Panc1 (cell line): ENCODE measurements around the gene TMEM217. TPM values are rescaled to one million over a fixed set of nuclear protein-coding genes. Genes with fewer than 3 reads are reported as not detected.

Experiments
- ATAC-seq: fragments of 200-7000 bp; cut with Tn5 transposase; 2 replicates; pipeline ENCODE4 v1.9.1; 2020; ENCODE audit warnings: mild to moderate bottlenecking, moderate library complexity
- BruUV-seq: library from RNA; stranded (reverse); fragments of 400-500 nt; replicated peaks from 2 replicates; lab custom pipeline; 2021; lab: Mats Ljungman, UMichigan
- CTCF ChIA-PET: fragments of 300-600 bp; sonication (Branson Sonifier 250); formaldehyde crosslinking; loops from one replicate; lab custom pipeline; 2022; ENCODE audit warnings: antibody characterized with exemption; lab: Charles Lee
- POLR2A ChIA-PET: fragments of 300-600 bp; sonication (Branson Sonifier 250); formaldehyde crosslinking; loops from one replicate; lab custom pipeline; 2022; ENCODE audit warnings: antibody characterized with exemption; lab: Charles Lee
- DNase-seq: peaks from one replicate; pipeline ENCODE4 v3.0.0-alpha.2; 2010; ENCODE audit warnings: low read depth, low spot score
- H3K27ac ChIP-seq: 2 replicates; pipeline ENCODE4 v1.5.1; 2011; ENCODE audit warnings: mild to moderate bottlenecking, low read length, inconsistent platforms
- H3K27me3 ChIP-seq: fragments of 200-500 bp; sonication (Bioruptor generic); 2 replicates; pipeline ENCODE4 v1.6.0; 2014; ENCODE audit warnings: low read length, inconsistent platforms; ENCODE audit not compliant: control insufficient read depth, insufficient read depth
- H3K36me3 ChIP-seq: fragments of 200-500 bp; sonication (Bioruptor generic); 2 replicates; pipeline ENCODE4 v1.5.1; 2014; ENCODE audit warnings: inconsistent platforms, mild to moderate bottlenecking, low read length, moderate library complexity; ENCODE audit not compliant: control insufficient read depth, insufficient read depth
- H3K4me1 ChIP-seq: 2 replicates; pipeline ENCODE4 v1.5.1; 2011; ENCODE audit warnings: inconsistent platforms, mild to moderate bottlenecking, low read length, moderate library complexity; ENCODE audit not compliant: control insufficient read depth, insufficient read depth
- H3K4me3 ChIP-seq, 2 experiments: 2 replicates each; pipeline ENCODE4 v1.5.1; 2011 to 2012; ENCODE audit warnings: low read depth in 2 of 2, low read length in 2 of 2, mild to moderate bottlenecking in 2 of 2, inconsistent platforms in 1 of 2, moderate library complexity in 1 of 2
- H3K9me3 ChIP-seq: fragments of 200-500 bp; sonication (Bioruptor generic); 2 replicates; pipeline ENCODE4 v1.5.1; 2014; ENCODE audit warnings: low read depth, mild to moderate bottlenecking, inconsistent platforms, low read length, moderate library complexity; ENCODE audit not compliant: control insufficient read depth, insufficient read depth
- POLR2AphosphoS5 ChIP-seq: IDR thresholded peaks from 2 replicates; pipeline ENCODE4 v1.6.1; 2012; ENCODE audit warnings: mild to moderate bottlenecking, low read depth, low read length, moderate library complexity
- SIN3A ChIP-seq: IDR thresholded peaks from 2 replicates; pipeline ENCODE4 v1.6.1; 2012; ENCODE audit warnings: low read depth, mild to moderate bottlenecking, low read length, moderate library complexity, borderline replicate concordance; ENCODE audit not compliant: insufficient read depth
- TCF7L2 ChIP-seq: IDR thresholded peaks from 2 replicates; pipeline ENCODE4 v1.6.1; 2011; ENCODE audit warnings: mild to moderate bottlenecking, low read depth, low read length, inconsistent platforms
- in situ Hi-C: cut with HindIII; loops from 2 replicates; pipeline ENCODE4 v1.10.0; 2016; ENCODE audit warnings: low sequenced_read_pairs, low pct_unique_long_range_greater_than_20kb
- intact Hi-C: fragments of 100-400 bp; cut with micrococcal nuclease; formaldehyde crosslinking; loops from one replicate; pipeline ENCODE4 v1.10.0; 2022; ENCODE audit not compliant: unreplicated experiment
- total RNA-seq: library from RNA; stranded (reverse); gene quantifications from one replicate; pipeline ENCODE4 v1.2.1, GENCODE V29; 2021; ENCODE audit not compliant: unreplicated experiment
- TF ChIP-seq, protein P1 (sequence below): fragments of 450-650 bp; IDR thresholded peaks from 2 replicates; pipeline ENCODE4 v1.5.1; 2017; ENCODE audit warnings: mild to moderate bottlenecking
- TF ChIP-seq, protein P2 (sequence below), 2 experiments: IDR thresholded peaks; 2 replicates each; pipeline ENCODE4 v1.6.1; 2011 to 2012; ENCODE audit warnings: low read depth in 2 of 2, control low read depth in 1 of 2, low read length in 1 of 2, mild to moderate bottlenecking in 1 of 2, moderate library complexity in 1 of 2; ENCODE audit not compliant: insufficient read depth in 1 of 2

Gene TMEM217
- total RNA-seq, 1 experiment from 2014 or later, result 4.0 TPM

DNA sequence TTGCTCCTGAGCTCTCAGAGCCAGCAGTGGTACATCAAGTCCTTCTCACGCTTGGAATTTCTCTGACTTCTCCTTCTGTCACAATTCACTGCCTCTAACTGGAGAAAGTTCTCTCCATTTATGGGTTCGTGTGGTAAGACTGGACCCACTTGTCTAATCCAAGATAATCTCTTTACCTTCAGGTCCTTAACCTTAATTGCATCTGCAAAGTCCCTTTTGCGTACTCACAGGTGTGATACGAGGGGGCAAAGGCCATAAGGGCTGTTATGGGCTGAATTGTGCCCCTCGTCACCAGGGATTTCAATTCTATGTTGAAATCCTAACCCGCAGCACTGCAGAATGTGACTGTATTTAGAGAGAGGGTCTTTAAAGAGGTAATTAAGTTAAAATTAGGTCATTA, 27.8 kb downstream of the TMEM217 start:
- BruUV-seq, result no TSS peak
- in situ Hi-C loops, result no loop called here
- no peak for TF ChIP-seq SIN3A
- TF ChIP-seq, protein P1, sequence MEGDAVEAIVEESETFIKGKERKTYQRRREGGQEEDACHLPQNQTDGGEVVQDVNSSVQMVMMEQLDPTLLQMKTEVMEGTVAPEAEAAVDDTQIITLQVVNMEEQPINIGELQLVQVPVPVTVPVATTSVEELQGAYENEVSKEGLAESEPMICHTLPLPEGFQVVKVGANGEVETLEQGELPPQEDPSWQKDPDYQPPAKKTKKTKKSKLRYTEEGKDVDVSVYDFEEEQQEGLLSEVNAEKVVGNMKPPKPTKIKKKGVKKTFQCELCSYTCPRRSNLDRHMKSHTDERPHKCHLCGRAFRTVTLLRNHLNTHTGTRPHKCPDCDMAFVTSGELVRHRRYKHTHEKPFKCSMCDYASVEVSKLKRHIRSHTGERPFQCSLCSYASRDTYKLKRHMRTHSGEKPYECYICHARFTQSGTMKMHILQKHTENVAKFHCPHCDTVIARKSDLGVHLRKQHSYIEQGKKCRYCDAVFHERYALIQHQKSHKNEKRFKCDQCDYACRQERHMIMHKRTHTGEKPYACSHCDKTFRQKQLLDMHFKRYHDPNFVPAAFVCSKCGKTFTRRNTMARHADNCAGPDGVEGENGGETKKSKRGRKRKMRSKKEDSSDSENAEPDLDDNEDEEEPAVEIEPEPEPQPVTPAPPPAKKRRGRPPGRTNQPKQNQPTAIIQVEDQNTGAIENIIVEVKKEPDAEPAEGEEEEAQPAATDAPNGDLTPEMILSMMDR, result no peak
- TF ChIP-seq, protein P2, sequence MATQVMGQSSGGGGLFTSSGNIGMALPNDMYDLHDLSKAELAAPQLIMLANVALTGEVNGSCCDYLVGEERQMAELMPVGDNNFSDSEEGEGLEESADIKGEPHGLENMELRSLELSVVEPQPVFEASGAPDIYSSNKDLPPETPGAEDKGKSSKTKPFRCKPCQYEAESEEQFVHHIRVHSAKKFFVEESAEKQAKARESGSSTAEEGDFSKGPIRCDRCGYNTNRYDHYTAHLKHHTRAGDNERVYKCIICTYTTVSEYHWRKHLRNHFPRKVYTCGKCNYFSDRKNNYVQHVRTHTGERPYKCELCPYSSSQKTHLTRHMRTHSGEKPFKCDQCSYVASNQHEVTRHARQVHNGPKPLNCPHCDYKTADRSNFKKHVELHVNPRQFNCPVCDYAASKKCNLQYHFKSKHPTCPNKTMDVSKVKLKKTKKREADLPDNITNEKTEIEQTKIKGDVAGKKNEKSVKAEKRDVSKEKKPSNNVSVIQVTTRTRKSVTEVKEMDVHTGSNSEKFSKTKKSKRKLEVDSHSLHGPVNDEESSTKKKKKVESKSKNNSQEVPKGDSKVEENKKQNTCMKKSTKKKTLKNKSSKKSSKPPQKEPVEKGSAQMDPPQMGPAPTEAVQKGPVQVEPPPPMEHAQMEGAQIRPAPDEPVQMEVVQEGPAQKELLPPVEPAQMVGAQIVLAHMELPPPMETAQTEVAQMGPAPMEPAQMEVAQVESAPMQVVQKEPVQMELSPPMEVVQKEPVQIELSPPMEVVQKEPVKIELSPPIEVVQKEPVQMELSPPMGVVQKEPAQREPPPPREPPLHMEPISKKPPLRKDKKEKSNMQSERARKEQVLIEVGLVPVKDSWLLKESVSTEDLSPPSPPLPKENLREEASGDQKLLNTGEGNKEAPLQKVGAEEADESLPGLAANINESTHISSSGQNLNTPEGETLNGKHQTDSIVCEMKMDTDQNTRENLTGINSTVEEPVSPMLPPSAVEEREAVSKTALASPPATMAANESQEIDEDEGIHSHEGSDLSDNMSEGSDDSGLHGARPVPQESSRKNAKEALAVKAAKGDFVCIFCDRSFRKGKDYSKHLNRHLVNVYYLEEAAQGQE (IDR thresholded peaks at IDR 0.05; ENCODE audit: insufficient read depth in 1 of 2, low read depth in 2 of 2, low read length in 1 of 2), result no peak
- TF ChIP-seq POLR2AphosphoS5, result no peak
- TF ChIP-seq TCF7L2, result no peak
- intact Hi-C loops, result no loop called here
- DNase-seq, result no peak
- Histone ChIP-seq H3K27me3 (no peaks in the 10 kb centered on the region), H3K4me3 (no peak overlapping the region), H3K36me3 (no peaks in the 10 kb centered on the region), H3K9me3 (no peaks in the 10 kb centered on the region), H3K4me1 (no peaks in the 10 kb centered on the region), H3K27ac (no peak overlapping the region)
- POLR2A ChIA-PET, result no interaction called here
- CTCF ChIA-PET, result no interaction called here
- ATAC-seq, result no peak

DNA sequence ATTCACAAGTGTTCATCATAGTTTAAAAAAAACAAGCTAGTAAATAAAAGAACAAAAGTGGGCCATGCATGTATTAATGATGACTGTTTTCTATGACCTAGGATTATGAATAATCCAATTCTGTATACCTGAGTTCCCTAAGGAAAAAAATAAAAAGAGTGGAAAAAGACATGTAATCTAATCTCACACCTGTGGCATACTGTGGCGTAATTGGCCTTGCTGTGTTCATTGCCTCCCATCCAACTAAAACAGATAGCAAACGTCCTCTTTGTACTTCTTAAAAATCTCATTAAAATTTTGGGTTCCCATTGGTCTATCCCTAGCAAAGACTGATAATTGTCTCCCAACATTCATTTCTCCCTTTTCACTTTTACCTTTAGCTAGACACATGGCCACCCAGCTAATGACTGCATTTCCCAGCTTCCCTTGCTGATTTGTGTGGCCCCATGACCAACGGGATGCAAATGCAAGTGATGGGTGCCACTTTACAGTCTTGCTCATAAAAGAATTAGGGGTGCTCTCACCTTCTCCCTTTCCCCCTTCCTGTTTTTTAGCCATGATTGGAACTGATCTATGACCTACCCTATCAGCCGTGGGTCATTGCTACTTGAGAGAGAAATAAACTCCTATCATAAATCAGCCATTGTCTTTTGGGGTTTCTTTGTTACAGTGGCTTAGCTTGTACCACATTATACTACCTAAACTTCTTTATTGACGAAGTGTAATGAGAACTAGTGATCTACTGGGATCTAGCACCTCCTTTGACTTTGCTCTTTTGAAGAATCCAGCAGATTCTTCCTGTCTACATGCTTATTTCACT, 32.4 kb downstream of the TMEM217 start:
- no peak overlapping the region for H3K4me3 ChIP-seq
- TF ChIP-seq SIN3A (no peak), TCF7L2 (no peak), POLR2AphosphoS5 (no peak)
- TF ChIP-seq, protein P1, result no peak
- TF ChIP-seq, protein P2 (IDR thresholded peaks at IDR 0.05; ENCODE audit: insufficient read depth in 1 of 2, low read depth in 2 of 2, low read length in 1 of 2), result no peak
- H3K27me3 ChIP-seq, result no peaks in the 10 kb centered on the region
- no TSS peak for BruUV-seq
- ChIA-PET POLR2A (interaction anchor here (0.5 kb wide), 1 partner anchor 100 kb away, joined by 10 read pairs; no protein-coding TSS in a partner anchor), CTCF (no interaction called here)
- H3K9me3 ChIP-seq, result no peaks in the 10 kb centered on the region
- in situ Hi-C loops (no loop called here), intact Hi-C loops (no loop called here)
- H3K36me3 ChIP-seq, result no peaks in the 10 kb centered on the region
- H3K27ac ChIP-seq, result no peak overlapping the region
- ATAC-seq (no peak), DNase-seq (no peak)
- H3K4me1 ChIP-seq, result peaks cover 10% of the 10 kb centered on the region; the same call in 1 of the 2 replicates
